Measurements from ENCODE around the gene IMMP2L. TPM values are rescaled to one million over a fixed set of nuclear protein-coding genes. Genes with fewer than 3 reads are reported as not detected.

IMMP2L gene
- total and polyA plus RNA-seq, 2 of the 8 experiments (the other 6 are each of a cell fraction or from before 2014, with no cell fraction given): 2.3 to 10.1 TPM

DNA sequence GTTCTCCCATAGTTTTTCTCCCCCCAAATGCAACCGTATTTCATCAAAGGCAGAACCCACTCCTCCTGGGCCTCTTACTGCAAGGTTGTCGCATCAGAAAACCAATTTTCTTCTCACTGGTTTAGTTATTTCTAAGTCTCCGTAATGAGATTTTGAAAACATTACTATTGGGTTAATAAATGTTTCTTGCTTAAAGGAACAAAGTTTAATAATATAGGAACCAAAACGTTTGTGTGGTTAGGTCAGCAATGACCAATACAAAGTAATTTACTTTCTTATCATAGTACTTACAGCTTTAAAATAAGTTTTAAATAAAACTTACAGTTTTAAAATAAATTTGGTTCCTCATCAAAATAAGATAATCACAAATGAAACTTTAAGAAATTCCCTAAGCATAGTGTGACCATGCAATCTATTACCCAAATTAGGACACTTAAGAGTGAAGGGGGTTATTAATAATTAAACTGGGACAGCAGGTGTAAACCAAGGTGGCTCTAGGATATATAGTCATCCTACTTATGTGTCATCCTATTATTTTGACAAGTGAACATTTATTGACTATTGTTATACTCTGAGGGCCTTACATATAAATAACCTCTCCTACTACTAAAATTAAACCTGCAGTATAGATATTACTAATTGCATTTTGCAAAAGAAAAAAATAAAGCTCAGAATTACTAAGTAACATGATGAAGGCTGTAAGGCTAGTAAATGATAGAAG lies 886.7 kb downstream of the IMMP2L start (continued):
- TF ChIP-seq CEBPB (IDR thresholded peaks at IDR 0.05; ENCODE audit: low read depth, low read length) (no peak), TAF7 (optimal IDR thresholded peaks at IDR 0.05; ENCODE audit: borderline replicate concordance, low read depth, low read length) (no peak), SIRT6 (IDR thresholded peaks at IDR 0.05; ENCODE audit: low read length) (no peak), TAF1 (IDR thresholded peaks at IDR 0.05; ENCODE audit: low read depth, low read length) (no peak), ASH2L (IDR thresholded peaks at IDR 0.05; ENCODE audit: low read length) (no peak)

All from H1 (cell line).